H54 (cell line): ENCODE results near the gene SDS.

ENCODE experiments used
- DNase-seq: peaks from one replicate; pipeline ENCODE4 v3.0.0; 2011; ENCODE audit warnings: low spot score, mixed read lengths; ENCODE audit not compliant: insufficient read length
- FAIRE-seq: peaks from 3 replicates; lab custom pipeline; 2011; peaks lifted over from hg19 to GRCh38; lab: Jason Lieb, UNC
- POLR2A ChIP-seq: IDR thresholded peaks from 2 replicates; pipeline ENCODE4 v1.6.1; 2011; ENCODE audit warnings: low read depth, mild to moderate bottlenecking, low read length

Gene SDS

DNA sequence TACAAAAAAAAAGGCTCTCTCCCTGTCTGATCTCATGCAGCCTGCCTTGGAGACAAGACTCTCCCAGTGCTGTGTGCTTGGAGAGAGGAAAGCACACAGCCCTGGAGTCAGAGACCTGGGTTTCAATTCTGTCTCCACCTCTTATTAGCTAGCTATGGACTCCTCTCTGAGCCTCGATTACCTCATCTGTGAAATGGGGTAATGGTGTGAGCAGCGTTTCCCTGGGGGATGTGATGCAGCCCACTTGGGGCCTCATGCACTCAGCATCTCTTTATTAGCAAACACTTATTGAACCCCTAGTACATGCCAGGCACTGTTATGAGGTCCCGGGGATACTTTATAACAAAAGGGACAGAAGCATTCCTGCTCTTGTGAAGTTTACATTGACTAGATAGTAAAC, 12.5 kb downstream of the SDS start:
- TF ChIP-seq POLR2A: no peak
- FAIRE-seq (no peak), DNase-seq (no peak)

DNA sequence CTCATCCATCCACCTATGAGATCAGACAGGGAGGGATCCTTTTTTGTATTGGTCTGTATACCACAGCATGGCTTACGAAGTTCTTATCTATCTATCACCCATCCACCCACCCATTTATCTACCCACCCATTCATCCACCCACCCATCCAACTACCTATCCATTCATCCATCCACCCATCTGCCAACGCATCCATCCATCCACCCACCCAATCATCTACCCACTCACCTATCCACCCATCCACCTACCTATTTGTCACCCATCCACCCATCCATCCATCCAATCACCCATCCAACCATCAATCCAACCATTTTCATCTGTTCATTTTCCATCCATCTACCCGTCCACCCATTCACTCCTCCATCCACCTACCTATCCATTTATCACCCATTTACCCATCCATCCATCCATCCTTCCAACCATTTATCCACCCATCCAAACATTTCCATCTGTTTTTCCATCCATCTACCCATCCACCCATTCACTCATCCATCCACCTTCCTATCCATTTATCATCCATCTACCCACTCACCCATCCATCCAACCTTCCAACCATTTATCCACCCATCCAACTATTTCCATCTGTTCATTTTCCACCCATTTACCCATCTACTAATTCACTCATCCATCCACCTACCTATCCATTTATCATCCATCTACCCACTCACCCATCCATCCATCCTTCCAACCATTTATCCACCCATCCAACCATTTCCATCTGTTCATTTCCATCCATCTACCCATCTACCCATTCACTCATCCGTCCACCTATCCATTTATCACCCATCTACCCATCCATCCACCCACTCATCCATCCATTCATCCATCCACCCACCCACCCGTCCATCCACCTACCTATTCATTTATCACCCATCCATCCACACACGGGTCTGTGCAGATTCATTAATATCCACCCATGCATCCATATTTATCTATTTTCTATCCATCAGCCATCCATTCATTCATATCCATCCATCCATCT, 13.3 kb downstream of the SDS start:
- FAIRE-seq (no peak), DNase-seq (no peak)
- no peak for TF ChIP-seq POLR2A

DNA sequence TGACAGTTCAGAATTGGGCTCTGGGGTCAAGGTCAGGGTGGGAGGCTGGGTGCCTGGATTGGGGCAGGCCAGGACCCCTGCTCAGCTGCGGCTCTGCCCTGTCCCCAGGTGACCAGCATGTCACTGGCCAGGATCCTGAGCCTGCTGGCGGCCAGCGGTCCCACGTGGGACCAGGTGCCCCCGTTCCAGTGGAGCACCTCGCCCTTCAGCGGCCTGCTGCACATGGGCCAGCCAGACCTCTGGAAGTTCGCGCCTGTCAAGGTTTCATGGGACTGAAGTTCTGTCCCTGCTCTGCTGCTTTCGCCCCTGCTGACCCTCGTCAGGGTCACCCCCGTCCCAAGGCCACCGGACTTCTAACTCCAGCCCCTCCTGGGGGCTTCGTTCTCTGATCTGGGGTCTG, 15.3 kb downstream of the SDS start:
- DNase-seq (no peak), FAIRE-seq (no peak)
- TF ChIP-seq POLR2A: no peak

DNA sequence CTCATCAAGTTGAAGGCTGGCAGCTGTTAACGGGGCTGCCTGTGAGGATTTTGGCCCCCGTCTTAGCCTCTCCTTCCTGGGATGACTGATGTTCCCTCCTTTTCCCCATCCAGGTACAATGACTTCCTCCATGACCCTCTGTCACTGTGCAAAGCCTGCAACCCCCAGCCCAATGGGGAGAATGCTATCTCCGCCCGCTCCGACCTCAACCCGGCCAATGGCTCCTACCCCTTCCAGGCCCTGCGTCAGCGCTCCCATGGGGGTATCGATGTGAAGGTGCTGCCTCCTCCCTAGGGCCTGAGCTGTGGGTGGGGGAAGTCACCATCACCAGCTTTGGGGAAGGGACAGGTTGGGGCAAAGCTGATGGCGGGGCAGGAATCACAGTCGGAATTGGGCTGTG, 16.1 kb downstream of the SDS start:
- DNase-seq (no peak), FAIRE-seq (no peak)
- TF ChIP-seq POLR2A: no peak

DNA sequence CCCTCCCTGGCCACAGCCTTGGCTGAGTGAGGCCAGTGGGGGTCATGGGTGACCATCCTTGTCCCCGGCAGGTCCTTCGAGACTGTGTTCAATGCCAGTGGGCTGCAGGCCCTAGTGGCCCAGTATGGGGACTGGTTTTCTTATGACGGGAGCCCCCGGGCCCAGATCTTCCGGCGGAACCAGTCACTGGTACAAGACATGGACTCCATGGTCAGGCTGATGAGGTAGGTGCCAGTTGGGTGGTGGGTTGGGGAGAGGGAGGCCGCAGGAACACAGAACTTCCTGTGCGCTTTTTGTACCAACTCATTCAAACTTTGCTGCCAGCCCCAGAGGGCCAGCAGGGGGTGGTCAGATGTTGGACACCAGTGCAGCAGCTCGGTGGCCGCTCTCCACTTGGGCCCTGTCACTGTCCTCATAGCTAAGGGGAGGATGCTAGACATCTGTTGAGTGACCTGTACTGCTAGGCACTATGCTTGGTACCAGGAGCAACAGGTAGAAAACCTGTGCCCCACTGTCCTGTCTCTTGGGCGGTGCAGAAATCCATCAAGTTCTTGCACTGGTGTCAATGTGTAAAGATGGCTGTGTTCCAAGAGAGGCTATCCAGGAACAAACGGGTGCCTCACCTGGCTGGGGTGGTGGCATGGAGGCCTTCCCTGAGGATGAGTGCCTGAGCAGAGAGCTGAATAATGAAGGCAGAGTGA, 16.7 kb downstream of the SDS start:
- DNase-seq: no peak
- no peak for TF ChIP-seq POLR2A
- FAIRE-seq: no peak

DNA sequence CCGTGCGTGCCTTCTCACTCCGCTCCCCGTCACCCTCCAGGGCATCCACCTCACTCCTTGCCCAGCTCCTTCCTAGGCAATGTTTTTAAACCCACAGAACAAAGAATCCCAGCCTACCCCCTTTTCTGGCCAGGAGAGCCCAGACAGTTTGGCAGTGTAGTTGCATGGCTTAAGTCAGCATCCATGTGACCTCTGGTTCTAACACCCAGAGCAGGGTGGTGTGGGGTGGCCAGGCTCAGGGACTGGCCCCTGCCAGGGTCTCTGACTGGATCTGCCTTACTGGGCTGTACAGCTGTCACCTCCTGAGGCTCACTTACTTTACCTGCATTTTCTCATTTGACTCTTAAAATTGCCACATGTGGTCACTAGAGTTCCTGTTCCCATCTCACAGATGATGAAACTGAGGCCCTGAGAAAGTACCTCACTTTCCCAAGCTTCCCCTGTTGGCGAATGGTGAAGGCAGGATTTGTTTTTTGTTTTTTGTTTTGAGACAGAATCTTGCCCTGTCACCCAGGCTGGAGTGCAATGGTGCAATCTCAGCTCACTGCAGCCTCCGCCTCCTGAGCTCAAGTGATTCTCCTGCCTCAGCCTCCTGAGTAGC, 18.3 kb downstream of the SDS start:
- TF ChIP-seq POLR2A: no peak
- no peak for DNase-seq
- FAIRE-seq: no peak

DNA sequence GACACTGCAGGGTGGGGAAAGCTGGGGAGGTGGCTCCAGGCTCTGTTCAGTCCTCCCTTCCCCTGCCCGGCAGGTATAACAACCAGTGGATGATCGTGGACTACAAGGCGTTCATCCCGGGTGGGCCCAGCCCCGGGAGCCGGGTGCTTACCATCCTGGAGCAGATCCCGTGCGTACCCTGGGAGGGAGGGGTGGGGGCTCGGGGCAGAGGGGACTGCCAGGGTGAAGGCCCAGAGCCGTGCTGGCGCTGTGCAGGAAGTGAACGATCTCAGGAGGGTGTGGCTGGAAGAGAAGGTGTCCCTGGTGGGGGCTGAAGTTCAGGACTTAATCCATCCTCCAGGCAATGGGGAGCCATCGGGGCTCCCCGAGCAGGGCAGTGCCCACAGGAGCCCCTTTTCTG, 18.9 kb downstream of the SDS start:
- no peak for FAIRE-seq
- DNase-seq: no peak
- TF ChIP-seq POLR2A: no peak

DNA sequence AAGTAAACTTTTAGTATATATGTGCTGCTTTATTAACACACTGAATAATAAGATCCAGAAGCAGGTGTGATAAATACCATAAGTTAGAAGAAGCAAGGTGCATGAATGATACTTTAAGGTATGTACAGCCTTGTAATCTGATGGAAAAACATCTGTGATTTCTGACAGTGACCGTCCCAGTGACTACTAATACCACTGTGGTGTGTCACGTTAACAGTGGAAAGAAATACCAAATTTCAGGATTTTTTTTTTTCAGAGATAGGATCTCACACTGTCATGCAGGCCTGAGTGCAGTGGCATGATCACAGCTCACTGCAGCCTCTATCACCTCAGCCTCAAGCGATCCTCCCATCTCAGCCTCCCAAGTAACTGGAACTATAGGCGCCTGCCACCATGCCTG, 21.5 kb downstream of the SDS start:
- DNase-seq (no peak), FAIRE-seq (no peak)

DNA sequence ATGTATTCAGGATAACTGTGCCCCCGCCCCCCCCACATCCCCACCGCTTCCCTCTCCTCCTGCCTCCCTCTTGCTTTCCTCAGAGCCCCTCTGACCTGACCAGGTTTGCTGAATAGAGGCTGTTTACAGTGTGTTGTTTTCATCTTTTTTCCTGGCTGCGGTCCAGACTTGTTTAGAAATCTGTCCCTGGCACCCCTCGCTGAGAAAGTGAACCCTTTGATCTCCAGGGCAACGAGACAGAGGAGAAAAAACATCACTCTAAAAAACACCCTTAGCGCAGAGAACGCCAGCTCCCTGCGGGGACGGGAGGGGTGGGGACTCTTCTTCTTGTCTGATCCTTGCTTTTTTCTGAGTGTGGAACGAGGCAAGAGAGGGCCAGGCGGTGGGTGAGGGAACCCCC, 22.5 kb downstream of the SDS start:
- DNase-seq: no peak
- TF ChIP-seq POLR2A: no peak
- FAIRE-seq: no peak

More for the DNA sequence above, 21.5 kb downstream of the SDS start:
- no peak for TF ChIP-seq POLR2A

DNA sequence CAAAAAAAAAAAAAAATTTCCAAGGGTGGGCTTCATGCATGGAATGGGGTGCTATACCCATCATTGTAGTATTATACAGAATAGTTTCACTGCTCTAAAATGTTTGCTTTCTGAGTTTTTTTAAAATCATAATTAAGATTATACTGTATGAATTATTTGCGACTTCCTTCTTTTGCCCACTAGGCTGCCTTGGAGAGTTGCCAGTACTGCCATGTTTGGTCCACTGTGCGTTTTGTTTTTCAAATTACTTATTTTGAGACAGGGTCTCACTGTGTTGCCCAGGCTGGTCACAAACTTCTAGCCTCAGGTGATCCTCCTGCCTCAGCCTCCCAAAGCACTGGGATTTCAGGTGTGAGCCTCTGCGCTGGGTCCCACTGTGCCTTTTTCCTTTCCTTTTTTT, 25.4 kb downstream of the SDS start:
- DNase-seq (no peak), FAIRE-seq (no peak)
- TF ChIP-seq POLR2A: no peak

DNA sequence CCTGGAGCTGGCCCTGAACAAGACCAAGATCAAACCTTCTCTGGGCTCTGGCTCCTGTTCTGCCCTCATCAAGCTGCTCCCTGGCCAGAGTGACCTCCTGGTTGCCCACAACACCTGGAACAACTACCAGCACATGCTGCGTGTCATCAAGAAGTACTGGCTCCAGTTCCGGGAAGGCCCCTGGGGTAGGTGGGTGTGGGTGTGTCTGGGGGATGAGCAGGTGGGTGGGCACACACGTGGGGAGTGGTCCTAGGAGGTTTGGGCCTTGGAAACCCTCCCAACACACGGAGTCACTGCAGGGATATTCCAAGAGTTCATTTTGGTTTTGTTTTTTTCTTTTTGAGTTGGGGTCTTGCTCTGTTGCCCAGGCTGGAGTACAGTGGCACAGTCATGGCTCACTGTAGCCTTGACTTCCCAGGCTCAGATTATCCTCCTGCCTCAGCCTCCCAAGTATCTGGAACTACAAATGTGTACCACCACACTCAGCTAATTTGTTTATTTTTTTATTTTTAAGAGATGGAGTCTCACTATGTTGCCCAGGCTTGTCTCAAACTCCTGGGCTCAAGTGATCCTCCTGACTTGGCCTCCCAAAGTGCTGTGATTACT, 28.8 kb downstream of the SDS start:
- TF ChIP-seq POLR2A: no peak
- DNase-seq (no peak), FAIRE-seq (no peak)

DNA sequence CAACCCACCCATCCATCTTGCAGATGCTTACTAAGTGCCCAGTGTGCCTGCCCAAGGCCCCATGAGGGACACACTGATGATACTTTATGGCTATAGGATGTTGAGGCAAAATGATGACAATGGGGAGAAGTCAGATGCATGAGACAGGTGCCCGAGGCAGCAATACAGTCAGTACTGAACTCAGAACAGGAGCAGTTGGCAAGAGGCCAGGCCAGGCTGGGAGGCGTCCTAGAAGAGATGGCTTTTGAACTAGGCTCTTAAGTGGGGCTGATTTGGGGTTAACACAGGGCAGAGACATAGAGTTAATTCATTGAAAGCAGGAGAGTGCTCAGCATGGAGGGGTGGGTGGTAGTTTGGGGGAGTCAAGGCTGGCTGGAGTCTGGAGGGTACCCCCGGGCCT, 29.7 kb downstream of the SDS start:
- DNase-seq (no peak), FAIRE-seq (no peak)
- no peak for TF ChIP-seq POLR2A

DNA sequence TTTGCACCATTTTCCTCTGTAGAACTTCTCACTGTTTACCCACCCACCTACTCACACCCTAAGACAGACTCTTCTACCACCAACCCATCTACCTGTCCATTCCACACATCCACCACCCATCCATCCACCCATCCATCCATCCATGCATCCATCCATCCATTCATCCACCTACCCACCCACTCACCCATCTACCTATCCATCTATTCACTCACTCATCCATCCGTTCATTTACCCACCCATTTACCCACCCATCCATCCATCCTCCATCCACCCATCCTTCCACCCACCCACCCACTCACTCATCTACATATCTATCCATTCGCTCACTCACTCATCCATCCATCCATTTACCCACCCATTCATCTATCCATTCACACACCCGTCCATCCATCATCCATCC, 30.2 kb downstream of the SDS start:
- DNase-seq: no peak
- FAIRE-seq: no peak
- TF ChIP-seq POLR2A: no peak

DNA sequence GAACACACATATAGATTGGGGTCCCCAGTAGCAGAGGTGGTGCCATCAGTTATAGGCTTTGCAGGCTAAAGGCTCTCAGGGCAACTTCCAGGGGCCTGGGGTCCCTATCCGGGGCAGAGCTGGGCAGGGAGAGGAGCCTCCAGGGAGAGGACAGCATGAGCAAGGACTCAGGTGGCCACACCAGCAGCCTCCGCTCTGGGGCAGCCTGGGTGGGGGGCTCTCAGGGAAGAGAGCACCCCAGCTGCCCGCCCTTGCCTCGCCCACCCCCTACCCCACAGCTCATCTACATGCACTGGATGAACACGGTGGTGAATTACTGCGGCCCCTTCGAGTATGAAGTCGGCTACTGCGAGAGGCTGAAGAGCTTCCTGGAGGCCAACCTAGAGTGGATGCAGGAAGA, 31.3 kb downstream of the SDS start:
- TF ChIP-seq POLR2A: no peak
- FAIRE-seq (no peak), DNase-seq (no peak)

DNA sequence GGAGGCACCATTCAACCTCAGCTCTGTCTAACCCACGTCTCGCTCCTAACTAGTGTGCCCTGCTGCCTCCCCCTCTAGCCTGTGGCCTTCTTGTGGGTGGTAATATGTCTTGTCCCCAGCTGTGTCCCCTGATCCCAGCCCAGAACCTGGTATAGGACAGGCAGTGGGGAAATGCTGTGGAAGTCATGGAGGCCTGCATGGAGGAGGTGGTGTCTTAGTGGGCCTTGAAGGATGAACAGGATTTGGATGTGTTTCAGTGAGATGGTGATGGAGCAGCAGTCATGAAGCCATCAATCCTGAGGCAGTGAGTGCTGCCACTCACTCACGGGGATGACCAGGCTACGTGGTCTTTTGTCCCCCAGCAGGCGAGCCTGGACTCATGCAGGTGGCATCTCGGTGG, 31.9 kb downstream of the SDS start:
- no peak for FAIRE-seq
- no peak for TF ChIP-seq POLR2A
- no peak for DNase-seq
